ENCODE results near the gene GLS. TPM values are rescaled to one million over a fixed set of nuclear protein-coding genes. Genes with fewer than 3 reads are reported as not detected.
"Not testable (repeated sequence)": the region's sequence is repeated elsewhere in the genome, so short reads cannot be mapped to it uniquely, and the experiment has no call there.

Gene GLS
- total RNA-seq, 2 experiments from 2014 or later = 209 to 210 TPM

GRCh38 chr2:190859347-190860297 lies 21.0 kb upstream of the GLS start:
- ChIA-PET CTCF (interaction anchor here (1.0 to 6.0 kb wide), 3 partner anchors 9 to 104 kb away, joined by 3 to 43 read pairs (median 5); no protein-coding TSS in a partner anchor), POLR2A (no interaction called here)
- H3K27me3 Mint-ChIP-seq = no peaks in the 10 kb centered on the region
- no peak overlapping the region for H3K27ac Mint-ChIP-seq
- H3K36me3 Mint-ChIP-seq = peaks cover 17% of the 10 kb centered on the region
- DNase-seq = no peak
- peaks cover 22% of the 10 kb centered on the region for H3K4me1 Mint-ChIP-seq (ENCODE audit: low read depth)
- intact Hi-C loops (cut with micrococcal nuclease) = no loop called here
- H3K4me3 Mint-ChIP-seq = no peak overlapping the region
- peaks cover 9% of the 10 kb centered on the region for H3K9me3 Mint-ChIP-seq

- H3K36me3 Mint-ChIP-seq = peaks cover 17% of the 10 kb centered on the region
- no peak overlapping the region for H3K4me3 Mint-ChIP-seq
- no peak for DNase-seq
- peaks cover 22% of the 10 kb centered on the region for H3K4me1 Mint-ChIP-seq (ENCODE audit: low read depth)
- no peaks in the 10 kb centered on the region for H3K27me3 Mint-ChIP-seq
- H3K9me3 Mint-ChIP-seq = peaks cover 9% of the 10 kb centered on the region
- no peak overlapping the region for H3K27ac Mint-ChIP-seq
- ChIA-PET POLR2A (interaction anchor here (1.9 kb wide), 1 partner anchor 21 kb away, joined by 9 read pairs; no protein-coding TSS in a partner anchor), CTCF (interaction anchor here (6.0 kb wide), 1 partner anchor 11 kb away, joined by 43 read pairs; no protein-coding TSS in a partner anchor)
- intact Hi-C loops (cut with micrococcal nuclease) = no loop called here
Measured at GRCh38 chr2:190860985-190861680, 19.5 kb upstream of the GLS start.

GRCh38 chr2:190862128-190862527 lies 18.5 kb upstream of the GLS start:
- not testable (repeated sequence) for H3K9me3 Mint-ChIP-seq, DNase-seq, H3K27me3 Mint-ChIP-seq, H3K4me3 Mint-ChIP-seq
- CTCF ChIA-PET = interaction anchor here (6.0 kb wide), 1 partner anchor 12 kb away, joined by 43 read pairs; no protein-coding TSS in a partner anchor
- H3K4me1 Mint-ChIP-seq (ENCODE audit: low read depth) = peaks cover 22% of the 10 kb centered on the region
- H3K36me3 Mint-ChIP-seq = peaks cover 19% of the 10 kb centered on the region
- POLR2A ChIA-PET = interaction anchor here (1.0 to 1.9 kb wide), 5 partner anchors 13 to 184 kb away, joined by 3 to 9 read pairs (median 5); partner anchors contain the start of gene GLS
- intact Hi-C loops (cut with micrococcal nuclease) = loop anchor here (1.0 kb wide), 2 partner anchors 18 kb away; partner anchors contain the start of gene GLS
- peak overlapping the region; percentile 24 for H3K27ac Mint-ChIP-seq

GRCh38 chr2:190862571-190862991 lies 18.0 kb upstream of the GLS start:
- no peak overlapping the region for H3K4me3 Mint-ChIP-seq
- no peak for DNase-seq
- peak overlapping the region; percentile 24 for H3K27ac Mint-ChIP-seq
- CTCF ChIA-PET = interaction anchor here (0.6 to 6.0 kb wide), 3 partner anchors 12 to 223 kb away, joined by 3 to 43 read pairs (median 3); no protein-coding TSS in a partner anchor
- H3K36me3 Mint-ChIP-seq = peaks cover 20% of the 10 kb centered on the region
- peaks cover 9% of the 10 kb centered on the region for H3K9me3 Mint-ChIP-seq
- peaks cover 22% of the 10 kb centered on the region for H3K4me1 Mint-ChIP-seq (ENCODE audit: low read depth)
- POLR2A ChIA-PET = interaction anchor here (0.7 to 1.9 kb wide), 7 partner anchors 13 to 184 kb away, joined by 3 to 9 read pairs (median 4); partner anchors contain the start of gene GLS
- no peaks in the 10 kb centered on the region for H3K27me3 Mint-ChIP-seq
- intact Hi-C loops (cut with micrococcal nuclease) = loop anchor here (1.0 kb wide), 2 partner anchors 18 kb away; partner anchors contain the start of gene GLS

GRCh38 chr2:190863946-190864345 lies 16.7 kb upstream of the GLS start:
- intact Hi-C loops (cut with micrococcal nuclease) = no loop called here
- H3K27ac Mint-ChIP-seq = no peak overlapping the region

GRCh38 chr2:190864375-190864774 lies 16.2 kb upstream of the GLS start:
- Mint-ChIP-seq H3K27ac (no peak overlapping the region), H3K4me1 (ENCODE audit: low read depth) (peaks cover 22% of the 10 kb centered on the region), H3K9me3 (peaks cover 16% of the 10 kb centered on the region), H3K4me3 (no peak overlapping the region), H3K27me3 (no peaks in the 10 kb centered on the region), H3K36me3 (peaks cover 24% of the 10 kb centered on the region)
- ChIA-PET CTCF (interaction anchor here (1.1 kb wide), 1 partner anchor 11 kb away, joined by 3 read pairs; no protein-coding TSS in a partner anchor), POLR2A (interaction anchor here (0.5 kb wide), 1 partner anchor 14 kb away, joined by 5 read pairs; no protein-coding TSS in a partner anchor)
- intact Hi-C loops (cut with micrococcal nuclease) = no loop called here
- DNase-seq = no peak

More at GRCh38 chr2:190863946-190864345, 16.7 kb upstream of the GLS start:
- peaks cover 24% of the 10 kb centered on the region for H3K36me3 Mint-ChIP-seq
- no peaks in the 10 kb centered on the region for H3K27me3 Mint-ChIP-seq
- CTCF ChIA-PET = interaction anchor here (1.1 to 6.0 kb wide), 3 partner anchors 11 to 25 kb away, joined by 3 to 43 read pairs (median 3); no protein-coding TSS in a partner anchor
- peaks cover 16% of the 10 kb centered on the region for H3K9me3 Mint-ChIP-seq
- no peak overlapping the region for H3K4me3 Mint-ChIP-seq
- POLR2A ChIA-PET = no interaction called here
- no peak for DNase-seq
- peaks cover 22% of the 10 kb centered on the region for H3K4me1 Mint-ChIP-seq (ENCODE audit: low read depth)

GRCh38 chr2:190867212-190867611 lies 13.4 kb upstream of the GLS start:
- Mint-ChIP-seq H3K27me3 (no peaks in the 10 kb centered on the region), H3K4me3 (no peak overlapping the region), H3K36me3 (peaks cover 11% of the 10 kb centered on the region), H3K9me3 (peaks cover 13% of the 10 kb centered on the region), H3K4me1 (ENCODE audit: low read depth) (peaks cover 19% of the 10 kb centered on the region), H3K27ac (no peak overlapping the region)
- intact Hi-C loops (cut with micrococcal nuclease) = no loop called here
- ChIA-PET POLR2A (interaction anchor here (0.6 to 1.0 kb wide), 2 partner anchors 13 to 56 kb away, joined by 3 read pairs; partner anchors contain the start of gene GLS), CTCF (interaction anchor here (1.0 to 2.6 kb wide), 2 partner anchors 17 to 83 kb away, joined by 3 to 10 read pairs; no protein-coding TSS in a partner anchor)
- no peak for DNase-seq

GRCh38 chr2:190867832-190868231 lies 12.8 kb upstream of the GLS start:
- Mint-ChIP-seq H3K36me3 (peaks cover 7% of the 10 kb centered on the region), H3K9me3 (peaks cover 7% of the 10 kb centered on the region), H3K4me1 (ENCODE audit: low read depth) (peaks cover 12% of the 10 kb centered on the region), H3K27ac (no peak overlapping the region), H3K27me3 (no peaks in the 10 kb centered on the region), H3K4me3 (no peak overlapping the region)
- CTCF ChIA-PET = interaction anchor here (1.0 kb wide), 1 partner anchor 84 kb away, joined by 3 read pairs; no protein-coding TSS in a partner anchor
- DNase-seq = no peak
- POLR2A ChIA-PET = no interaction called here
- intact Hi-C loops (cut with micrococcal nuclease) = no loop called here

- H3K36me3 Mint-ChIP-seq = peaks cover 7% of the 10 kb centered on the region
- CTCF ChIA-PET = interaction anchor here (1.0 kb wide), 1 partner anchor 19 kb away, joined by 4 read pairs; no protein-coding TSS in a partner anchor
- no peaks in the 10 kb centered on the region for H3K27me3 Mint-ChIP-seq
- H3K9me3 Mint-ChIP-seq = peaks cover 7% of the 10 kb centered on the region
- DNase-seq = no peak
- intact Hi-C loops (cut with micrococcal nuclease) = no loop called here
- no peak overlapping the region for H3K4me3 Mint-ChIP-seq
- POLR2A ChIA-PET = no interaction called here
- no peaks in the 10 kb centered on the region for H3K4me1 Mint-ChIP-seq (ENCODE audit: low read depth)
- H3K27ac Mint-ChIP-seq = no peak overlapping the region
Measured at GRCh38 chr2:190869721-190870120, 10.9 kb upstream of the GLS start.

GRCh38 chr2:190873451-190873850 lies 7.2 kb upstream of the GLS start:
- H3K27me3 Mint-ChIP-seq, POLR2A ChIA-PET: not testable (repeated sequence)

GRCh38 chr2:190875891-190876290 lies 4.7 kb upstream of the GLS start:
- H3K4me1 Mint-ChIP-seq (ENCODE audit: low read depth) = peaks cover 22% of the 10 kb centered on the region
- peaks cover 3% of the 10 kb centered on the region for H3K27me3 Mint-ChIP-seq
- POLR2A ChIA-PET = interaction anchor here (1.3 kb wide), 1 partner anchor 13 kb away, joined by 5 read pairs; no protein-coding TSS in a partner anchor
- peak overlapping the region; percentile 71 for H3K27ac Mint-ChIP-seq
- intact Hi-C loops (cut with micrococcal nuclease) = no loop called here
- CTCF ChIA-PET = interaction anchor here (0.9 to 4.7 kb wide), 3 partner anchors 12 to 92 kb away, joined by 3 to 43 read pairs (median 3); no protein-coding TSS in a partner anchor
- H3K9me3 Mint-ChIP-seq = no peaks in the 10 kb centered on the region
- peak overlapping the region; percentile 45 for H3K4me3 Mint-ChIP-seq
- peak; percentile 49 for DNase-seq
- peaks cover 3% of the 10 kb centered on the region for H3K36me3 Mint-ChIP-seq

More at GRCh38 chr2:190873451-190873850, 7.2 kb upstream of the GLS start:
- H3K36me3 Mint-ChIP-seq; DNase-seq; H3K9me3 Mint-ChIP-seq; H3K27ac Mint-ChIP-seq; H3K4me3 Mint-ChIP-seq; CTCF ChIA-PET; intact Hi-C loops (cut with micrococcal nuclease): not testable (repeated sequence)
- peaks cover 22% of the 10 kb centered on the region for H3K4me1 Mint-ChIP-seq (ENCODE audit: low read depth)

Data from activated CD4-positive, alpha-beta memory T cell treated with anti-CD3 and anti-CD28 coated beads for 36 hours (primary cell).